ENCODE results near the gene SUGP2.

GRCh38 chr19:18984251-18984650, 49.1 kb downstream of the SUGP2 start:
- TF ChIP-seq POLR2A (IDR thresholded peaks at IDR 0.05; ENCODE audit: low read depth, low read length), result no peak
- no peak for TF ChIP-seq TAF1 (IDR thresholded peaks at IDR 0.05; ENCODE audit: low read depth, low read length)
- TF ChIP-seq POLR2AphosphoS5 (IDR thresholded peaks at IDR 0.05; ENCODE audit: low read depth, low read length), result no peak

Measured in GM12891 (cell line).